ENCODE data around the gene DIP2C.

Gene DIP2C

DNA sequence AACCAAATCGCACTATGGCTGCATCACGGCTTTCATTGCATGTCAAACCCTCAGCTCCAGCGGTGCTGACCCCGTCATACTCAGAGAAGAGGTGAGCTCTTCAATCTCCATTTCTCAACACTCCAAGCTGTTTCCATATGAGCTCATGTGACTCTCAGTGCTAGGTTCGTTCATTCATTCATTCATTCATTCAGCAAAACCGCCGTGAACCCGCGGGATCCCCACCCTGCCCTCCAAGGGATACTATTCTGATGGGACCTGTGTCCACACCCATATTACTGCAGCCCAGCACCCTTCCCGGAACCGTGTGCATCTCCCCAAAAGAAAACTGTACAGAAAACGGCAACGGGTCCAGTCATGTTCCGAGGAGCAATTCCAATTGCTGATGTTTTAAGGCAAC is 184.7 kb downstream of the DIP2C start:
- Histone ChIP-seq H2AK5ac (ENCODE audit: low read length) (no peak overlapping the region), H4K8ac (ENCODE audit: low read depth, low read length) (no peak overlapping the region), H4K5ac (ENCODE audit: low read length) (no peak overlapping the region), H3K79me2 (ENCODE audit: control insufficient read depth, insufficient read depth, low read length) (no peaks in the 10 kb centered on the region), H3K56ac (ENCODE audit: low read length) (no peak overlapping the region), H3K4me1 (ENCODE audit: control insufficient read depth, low read depth, low read length) (peaks cover 6% of the 10 kb centered on the region), H3K9ac (ENCODE audit: low read length) (no peak overlapping the region), H3K79me1 (ENCODE audit: low read length) (no peaks in the 10 kb centered on the region), H3K36me3 (ENCODE audit: control insufficient read depth, insufficient read depth, low read length) (no peaks in the 10 kb centered on the region), H2BK5ac (ENCODE audit: low read length) (no peak overlapping the region), H3K4me3 (ENCODE audit: low read length) (no peak overlapping the region), H3K18ac (ENCODE audit: low read length) (no peak overlapping the region), H3K4me2 (ENCODE audit: low read length) (no peak overlapping the region), H3K27ac (ENCODE audit: low read depth, low read length) (no peak overlapping the region), H2BK120ac (ENCODE audit: low read depth, low read length) (no peak overlapping the region), H3K27me3 (ENCODE audit: insufficient read depth, low read length, poor library complexity) (peaks cover 3% of the 10 kb centered on the region), H2BK15ac (replicated peaks; ENCODE audit: low read depth) (no peak overlapping the region), H3K23ac (ENCODE audit: low read length) (no peak overlapping the region), H3K4ac (ENCODE audit: low read depth, low read length) (no peak overlapping the region)
- WGBS (ENCODE audit: extremely low coverage, insufficient coverage, low lambda C conversion rate) = no CpG with 5 or more reads among the region's 14 CpGs
- no peak for DNase-seq

- no CpG with 5 or more reads among the region's 17 CpGs for WGBS (ENCODE audit: extremely low coverage, insufficient coverage, low lambda C conversion rate)
- Histone ChIP-seq H3K9ac (ENCODE audit: low read length) (no peak overlapping the region), H2BK15ac (replicated peaks; ENCODE audit: low read depth) (no peak overlapping the region), H3K36me3 (ENCODE audit: control insufficient read depth, insufficient read depth, low read length) (no peaks in the 10 kb centered on the region), H3K4me1 (ENCODE audit: control insufficient read depth, low read depth, low read length) (peaks cover 8% of the 10 kb centered on the region), H3K79me2 (ENCODE audit: control insufficient read depth, insufficient read depth, low read length) (no peaks in the 10 kb centered on the region), H4K8ac (ENCODE audit: low read depth, low read length) (no peak overlapping the region), H3K56ac (ENCODE audit: low read length) (no peak overlapping the region), H3K27ac (ENCODE audit: low read depth, low read length) (no peak overlapping the region), H2BK120ac (ENCODE audit: low read depth, low read length) (no peak overlapping the region), H3K18ac (ENCODE audit: low read length) (no peak overlapping the region), H3K4me3 (ENCODE audit: low read length) (no peak overlapping the region), H3K23ac (ENCODE audit: low read length) (no peak overlapping the region), H3K79me1 (ENCODE audit: low read length) (no peaks in the 10 kb centered on the region), H4K5ac (ENCODE audit: low read length) (no peak overlapping the region), H3K27me3 (ENCODE audit: insufficient read depth, low read length, poor library complexity) (peaks cover 3% of the 10 kb centered on the region), H3K4ac (ENCODE audit: low read depth, low read length) (no peak overlapping the region), H3K4me2 (ENCODE audit: low read length) (no peak overlapping the region), H2BK5ac (ENCODE audit: low read length) (no peak overlapping the region), H2AK5ac (ENCODE audit: low read length) (no peak overlapping the region)
- no peak for DNase-seq
Measured at GRCh38 chr10:504121-504611, 185.3 kb downstream of the DIP2C start.

DNA sequence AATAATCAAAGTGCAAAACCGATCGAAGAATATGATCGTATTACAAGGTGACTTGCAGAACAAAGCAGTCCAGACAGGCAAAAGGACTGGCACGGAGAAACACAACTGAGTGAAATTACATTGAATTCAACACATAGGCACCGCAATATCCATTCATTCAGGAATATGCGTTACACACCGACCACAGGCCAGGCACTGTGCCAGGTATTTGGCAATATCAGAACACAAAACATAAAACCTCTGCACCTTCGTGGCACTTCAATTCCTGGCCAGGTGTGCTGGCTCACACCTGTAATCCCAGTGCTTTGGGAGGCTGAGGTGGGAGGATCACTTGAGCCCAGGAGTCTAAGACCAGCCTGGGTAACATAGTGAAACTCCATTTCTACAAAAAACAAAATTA is 187.9 kb downstream of the DIP2C start:
- no peak overlapping the region for H2BK15ac ChIP-seq (replicated peaks; ENCODE audit: low read depth)
- no peak overlapping the region for H3K27ac ChIP-seq (ENCODE audit: low read depth, low read length)
- DNase-seq = no peak
- H4K8ac ChIP-seq (ENCODE audit: low read depth, low read length) = no peak overlapping the region
- no peak overlapping the region for H3K9ac ChIP-seq (ENCODE audit: low read length)
- H4K5ac ChIP-seq (ENCODE audit: low read length) = no peak overlapping the region
- H3K27me3 ChIP-seq (ENCODE audit: insufficient read depth, low read length, poor library complexity) = peaks cover 3% of the 10 kb centered on the region
- no peak overlapping the region for H2BK120ac ChIP-seq (ENCODE audit: low read depth, low read length)
- H2AK5ac ChIP-seq (ENCODE audit: low read length) = no peak overlapping the region
- no peaks in the 10 kb centered on the region for H3K36me3 ChIP-seq (ENCODE audit: control insufficient read depth, insufficient read depth, low read length)
- peaks cover 14% of the 10 kb centered on the region for H3K4me1 ChIP-seq (ENCODE audit: control insufficient read depth, low read depth, low read length)
- H3K4me2 ChIP-seq (ENCODE audit: low read length) = no peak overlapping the region
- H3K4me3 ChIP-seq (ENCODE audit: low read length) = no peak overlapping the region
- H3K23ac ChIP-seq (ENCODE audit: low read length) = no peak overlapping the region
- no peaks in the 10 kb centered on the region for H3K79me1 ChIP-seq (ENCODE audit: low read length)
- no peak overlapping the region for H3K4ac ChIP-seq (ENCODE audit: low read depth, low read length)
- H3K56ac ChIP-seq (ENCODE audit: low read length) = no peak overlapping the region
- no peak overlapping the region for H2BK5ac ChIP-seq (ENCODE audit: low read length)
- no CpG with 5 or more reads among the region's 8 CpGs for WGBS (ENCODE audit: extremely low coverage, insufficient coverage, low lambda C conversion rate)
- no peaks in the 10 kb centered on the region for H3K79me2 ChIP-seq (ENCODE audit: control insufficient read depth, insufficient read depth, low read length)
- no peak overlapping the region for H3K18ac ChIP-seq (ENCODE audit: low read length)

- no peak overlapping the region for H2BK120ac ChIP-seq (ENCODE audit: low read depth, low read length)
- H3K79me1 ChIP-seq (ENCODE audit: low read length) = no peaks in the 10 kb centered on the region
- no peak overlapping the region for H3K9ac ChIP-seq (ENCODE audit: low read length)
- peaks cover 3% of the 10 kb centered on the region for H3K27me3 ChIP-seq (ENCODE audit: insufficient read depth, low read length, poor library complexity)
- no peak overlapping the region for H3K56ac ChIP-seq (ENCODE audit: low read length)
- no peak overlapping the region for H2AK5ac ChIP-seq (ENCODE audit: low read length)
- H3K79me2 ChIP-seq (ENCODE audit: control insufficient read depth, insufficient read depth, low read length) = no peaks in the 10 kb centered on the region
- no peak overlapping the region for H3K4me3 ChIP-seq (ENCODE audit: low read length)
- no peak overlapping the region for H4K5ac ChIP-seq (ENCODE audit: low read length)
- no peak overlapping the region for H3K18ac ChIP-seq (ENCODE audit: low read length)
- no peak overlapping the region for H3K4me2 ChIP-seq (ENCODE audit: low read length)
- H3K23ac ChIP-seq (ENCODE audit: low read length) = no peak overlapping the region
- no peak overlapping the region for H3K27ac ChIP-seq (ENCODE audit: low read depth, low read length)
- no peak for DNase-seq
- no peaks in the 10 kb centered on the region for H3K36me3 ChIP-seq (ENCODE audit: control insufficient read depth, insufficient read depth, low read length)
- no peak overlapping the region for H4K8ac ChIP-seq (ENCODE audit: low read depth, low read length)
- H3K4ac ChIP-seq (ENCODE audit: low read depth, low read length) = no peak overlapping the region
- H2BK15ac ChIP-seq (replicated peaks; ENCODE audit: low read depth) = no peak overlapping the region
- no CpG with 5 or more reads among the region's 2 CpGs for WGBS (ENCODE audit: extremely low coverage, insufficient coverage, low lambda C conversion rate)
- H3K4me1 ChIP-seq (ENCODE audit: control insufficient read depth, low read depth, low read length) = peaks cover 14% of the 10 kb centered on the region
- no peak overlapping the region for H2BK5ac ChIP-seq (ENCODE audit: low read length)
Measured at GRCh38 chr10:500876-501275, 188.6 kb downstream of the DIP2C start.

DNA sequence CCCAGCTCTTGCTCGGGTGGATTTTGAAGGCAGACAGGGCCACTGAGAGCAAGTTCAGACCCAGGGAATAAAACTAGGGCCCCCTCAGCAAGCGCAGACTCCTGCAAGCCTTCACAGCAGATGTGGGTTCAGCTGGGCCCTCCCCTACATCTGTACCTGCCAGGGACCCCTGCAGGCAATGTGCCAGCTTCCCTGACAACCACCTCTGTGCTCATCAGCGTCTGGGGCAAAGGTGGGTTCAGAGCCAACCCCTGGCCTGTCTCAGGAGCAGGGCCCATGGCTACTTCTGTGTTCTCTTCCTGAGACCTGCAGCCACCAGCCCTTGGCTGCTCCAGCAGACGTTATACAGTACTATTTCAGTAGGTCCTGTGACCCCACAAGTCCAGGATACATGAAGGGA is 189.5 kb downstream of the DIP2C start:
- peak overlapping the region; percentile 34 for H3K56ac ChIP-seq (ENCODE audit: low read length)
- no peak overlapping the region for H3K4me3 ChIP-seq (ENCODE audit: low read length)
- H3K4me2 ChIP-seq (ENCODE audit: low read length) = no peak overlapping the region
- H3K4me1 ChIP-seq (ENCODE audit: control insufficient read depth, low read depth, low read length) = peaks cover 14% of the 10 kb centered on the region
- no peak overlapping the region for H3K18ac ChIP-seq (ENCODE audit: low read length)
- no peak overlapping the region for H4K5ac ChIP-seq (ENCODE audit: low read length)
- H3K4ac ChIP-seq (ENCODE audit: low read depth, low read length) = no peak overlapping the region
- H2BK120ac ChIP-seq (ENCODE audit: low read depth, low read length) = no peak overlapping the region
- H2BK15ac ChIP-seq (replicated peaks; ENCODE audit: low read depth) = no peak overlapping the region
- H3K36me3 ChIP-seq (ENCODE audit: control insufficient read depth, insufficient read depth, low read length) = no peaks in the 10 kb centered on the region
- H3K27me3 ChIP-seq (ENCODE audit: insufficient read depth, low read length, poor library complexity) = peaks cover 3% of the 10 kb centered on the region
- no peak overlapping the region for H3K23ac ChIP-seq (ENCODE audit: low read length)
- no peak overlapping the region for H2AK5ac ChIP-seq (ENCODE audit: low read length)
- H2BK5ac ChIP-seq (ENCODE audit: low read length) = no peak overlapping the region
- no peak overlapping the region for H4K8ac ChIP-seq (ENCODE audit: low read depth, low read length)
- DNase-seq = no peak
- no peak overlapping the region for H3K9ac ChIP-seq (ENCODE audit: low read length)
- no peaks in the 10 kb centered on the region for H3K79me2 ChIP-seq (ENCODE audit: control insufficient read depth, insufficient read depth, low read length)
- no peak overlapping the region for H3K27ac ChIP-seq (ENCODE audit: low read depth, low read length)
- H3K79me1 ChIP-seq (ENCODE audit: low read length) = no peaks in the 10 kb centered on the region
- no CpG with 5 or more reads among the region's 4 CpGs for WGBS (ENCODE audit: extremely low coverage, insufficient coverage, low lambda C conversion rate)

DNA sequence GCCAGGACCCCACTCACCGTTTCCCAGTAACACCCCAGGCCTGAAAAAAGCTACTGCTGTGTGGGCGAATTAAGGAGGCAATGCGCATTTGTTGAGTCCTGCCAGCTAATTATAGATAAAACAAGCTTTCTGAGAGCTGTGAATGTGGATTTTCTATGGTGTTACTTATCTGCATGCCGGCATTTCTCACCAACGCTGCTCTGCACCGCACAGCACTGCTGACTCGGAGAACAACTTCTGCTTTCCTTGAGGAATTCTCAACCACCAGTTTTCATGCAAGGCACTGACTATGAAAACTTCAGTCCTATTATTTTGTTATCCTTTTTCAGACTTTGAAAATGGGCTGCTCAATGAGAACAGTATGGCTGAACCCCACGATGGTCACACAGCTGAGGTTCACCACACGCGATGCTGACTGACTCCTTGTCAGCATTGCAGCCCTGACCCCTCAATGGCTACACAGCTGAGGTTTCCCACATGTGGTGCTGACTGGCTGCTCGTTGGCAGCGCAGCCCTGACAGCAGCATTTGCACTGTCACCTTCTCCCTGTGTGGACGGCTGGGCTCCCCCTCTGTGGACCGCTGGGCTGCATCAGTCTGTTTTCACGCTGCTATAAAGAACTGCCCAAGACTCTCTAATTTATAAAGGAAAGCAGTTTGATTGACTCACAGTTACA is 190.6 kb downstream of the DIP2C start:
- H3K56ac ChIP-seq (ENCODE audit: low read length) = no peak overlapping the region
- no peak overlapping the region for H2BK15ac ChIP-seq (replicated peaks; ENCODE audit: low read depth)
- no peak overlapping the region for H3K9ac ChIP-seq (ENCODE audit: low read length)
- H3K4me3 ChIP-seq (ENCODE audit: low read length) = no peak overlapping the region
- peaks cover 14% of the 10 kb centered on the region for H3K4me1 ChIP-seq (ENCODE audit: control insufficient read depth, low read depth, low read length)
- no peak overlapping the region for H3K4me2 ChIP-seq (ENCODE audit: low read length)
- H4K5ac ChIP-seq (ENCODE audit: low read length) = no peak overlapping the region
- H3K27me3 ChIP-seq (ENCODE audit: insufficient read depth, low read length, poor library complexity) = peaks cover 3% of the 10 kb centered on the region
- no peak overlapping the region for H2BK120ac ChIP-seq (ENCODE audit: low read depth, low read length)
- no peaks in the 10 kb centered on the region for H3K79me2 ChIP-seq (ENCODE audit: control insufficient read depth, insufficient read depth, low read length)
- H3K36me3 ChIP-seq (ENCODE audit: control insufficient read depth, insufficient read depth, low read length) = no peaks in the 10 kb centered on the region
- no peaks in the 10 kb centered on the region for H3K79me1 ChIP-seq (ENCODE audit: low read length)
- H2AK5ac ChIP-seq (ENCODE audit: low read length) = no peak overlapping the region
- peak; percentile 62 for DNase-seq
- H2BK5ac ChIP-seq (ENCODE audit: low read length) = no peak overlapping the region
- WGBS (ENCODE audit: extremely low coverage, insufficient coverage, low lambda C conversion rate) = no CpG with 5 or more reads among the region's 15 CpGs
- no peak overlapping the region for H4K8ac ChIP-seq (ENCODE audit: low read depth, low read length)
- no peak overlapping the region for H3K27ac ChIP-seq (ENCODE audit: low read depth, low read length)
- no peak overlapping the region for H3K18ac ChIP-seq (ENCODE audit: low read length)
- H3K4ac ChIP-seq (ENCODE audit: low read depth, low read length) = no peak overlapping the region
- no peak overlapping the region for H3K23ac ChIP-seq (ENCODE audit: low read length)
